Tibial artery (tissue), 4 donors: ENCODE measurements around the gene SCIN.

Experiments used
- DNase-seq, 2 donors: peaks; one replicate each; pipeline ENCODE4 v3.0.0-alpha.2; 2019
- H3K27ac ChIP-seq, 2 donors: fragments of 200-600 bp; sonication (generic) in 1 of 2; 1 replicate in 1 of 2; 2 replicates in 1 of 2; pipeline ENCODE4 v1.5.1; 2018 to 2019; ENCODE audit warnings: mild to moderate bottlenecking in 1 of 2
- H3K27me3 ChIP-seq, 2 donors: fragments of 200-600 bp; sonication (generic) in 1 of 2; one replicate each; pipeline versions ENCODE4 v1.5.1 to v1.6.0; 2016 to 2019
- H3K36me3 ChIP-seq, 3 donors: fragments of 200-600 bp; sonication (generic) in 2 of 3; one replicate each; pipeline ENCODE4 v1.5.1; 2016 to 2019; ENCODE audit warnings: mild to moderate bottlenecking in 2 of 3
- H3K4me1 ChIP-seq, 4 donors: fragments of 200-600 bp; sonication (generic) in 2 of 4; 1 replicate in 3 of 4; 2 replicates in 1 of 4; pipeline ENCODE4 v1.5.1; 2016 to 2019
- H3K4me3 ChIP-seq, 2 donors: fragments of 200-600 bp; sonication (generic) in 1 of 2; 1 replicate in 1 of 2; 2 replicates in 1 of 2; pipeline ENCODE4 v1.5.1; 2018 to 2019; ENCODE audit warnings: mild to moderate bottlenecking in 2 of 2
- H3K9me3 ChIP-seq, 3 donors: fragments of 200-600 bp; sonication (generic) in 1 of 3; one replicate each; pipeline ENCODE4 v1.5.1; 2016 to 2019
- CTCF ChIP-seq, 2 experiments: fragments of 200-600 bp in 1 of 2; fragments of 450-650 bp in 1 of 2; IDR thresholded peaks; one replicate each; pipeline ENCODE4 v1.5.1; 2017 to 2019; ENCODE audit warnings: antibody characterized with exemption in 2 of 2, mild to moderate bottlenecking in 1 of 2, moderate library complexity in 1 of 2
- intact Hi-C: fragments of 100-400 bp; cut with DNase I; formaldehyde crosslinking; loops from one replicate; pipeline ENCODE4 v1.15.0; 2023; ENCODE audit warnings: low total_unique reads

Gene SCIN

GRCh38 chr7:12571691-12572090 is 1.2 kb downstream of the SCIN start:
- Histone ChIP-seq H3K9me3 (no peaks in the 10 kb centered on the region), H3K4me3 (no peak overlapping the region), H3K4me1 (peaks cover 0 to 15% (median 9%) of the 10 kb centered on the region in 4 donors), H3K36me3 (no peaks in the 10 kb centered on the region), H3K27ac (no peak overlapping the region), H3K27me3 (peaks cover 0 to 18% of the 10 kb centered on the region in 2 donors)
- no peak for DNase-seq
- no peak for TF ChIP-seq CTCF (IDR thresholded peaks at IDR 0.05)
- intact Hi-C loops = no loop called here

GRCh38 chr7:12572941-12573575 is 2.5 kb downstream of the SCIN start:
- Histone ChIP-seq H3K9me3 (no peaks in the 10 kb centered on the region), H3K4me3 (no peak overlapping the region), H3K36me3 (no peaks in the 10 kb centered on the region), H3K4me1 (peaks cover 0 to 15% (median 9%) of the 10 kb centered on the region in 4 donors), H3K27me3 (peaks cover 0 to 18% of the 10 kb centered on the region in 2 donors), H3K27ac (no peak overlapping the region)
- TF ChIP-seq CTCF (IDR thresholded peaks at IDR 0.05) = no peak
- intact Hi-C loops = no loop called here
- DNase-seq = no peak

GRCh38 chr7:12573885-12574284 is 3.4 kb downstream of the SCIN start:
- Histone ChIP-seq H3K4me3 (no peak overlapping the region), H3K9me3 (no peaks in the 10 kb centered on the region), H3K27me3 (peaks cover 0 to 18% of the 10 kb centered on the region in 2 donors), H3K36me3 (no peaks in the 10 kb centered on the region), H3K27ac (no peak overlapping the region), H3K4me1 (peaks cover 0 to 15% (median 9%) of the 10 kb centered on the region in 4 donors)
- DNase-seq = no peak
- no peak for TF ChIP-seq CTCF (IDR thresholded peaks at IDR 0.05)
- intact Hi-C loops = no loop called here

GRCh38 chr7:12578930-12579640 is 8.6 kb downstream of the SCIN start:
- Histone ChIP-seq H3K36me3 (no peaks in the 10 kb centered on the region), H3K4me3 (no peak overlapping the region), H3K27ac (no peak overlapping the region), H3K27me3 (no peaks in the 10 kb centered on the region), H3K4me1 (no peaks in the 10 kb centered on the region), H3K9me3 (no peaks in the 10 kb centered on the region)
- no peak for TF ChIP-seq CTCF (IDR thresholded peaks at IDR 0.05)
- intact Hi-C loops = no loop called here
- no peak for DNase-seq

- H3K9me3 ChIP-seq = no peaks in the 10 kb centered on the region
- TF ChIP-seq CTCF (IDR thresholded peaks at IDR 0.05) = no peak
- H3K27me3 ChIP-seq = no peaks in the 10 kb centered on the region
- H3K4me3 ChIP-seq = no peak overlapping the region
- intact Hi-C loops = no loop called here
- DNase-seq = no peak
- H3K27ac ChIP-seq = no peak overlapping the region
- H3K4me1 ChIP-seq = no peaks in the 10 kb centered on the region
- no peaks in the 10 kb centered on the region for H3K36me3 ChIP-seq
Observed at GRCh38 chr7:12581897-12582296, 11.4 kb downstream of the SCIN start.
